ENCODE data around the gene SCFD2.
"Not testable (repeated sequence)": the region's sequence is repeated elsewhere in the genome, so short reads cannot be mapped to it uniquely, and the experiment has no call there.

SCFD2 gene

GRCh38 chr4:53005149-53005546, 360.7 kb downstream of the SCFD2 start:
- no peak for FAIRE-seq

GRCh38 chr4:53004497-53005148, 361.2 kb downstream of the SCFD2 start:
- no peak for FAIRE-seq

- no peak for FAIRE-seq
Observed at GRCh38 chr4:53003959-53004358, 361.9 kb downstream of the SCFD2 start.

- no peak for FAIRE-seq
Observed at GRCh38 chr4:53000560-53000959, 365.3 kb downstream of the SCFD2 start.

- no peak for FAIRE-seq
Observed at GRCh38 chr4:52999626-53000025, 366.2 kb downstream of the SCFD2 start.

- no peak for FAIRE-seq
Observed at GRCh38 chr4:52998413-52998812, 367.4 kb downstream of the SCFD2 start.

- FAIRE-seq: no peak
Observed at GRCh38 chr4:52997132-52997416, 368.8 kb downstream of the SCFD2 start.

- no peak for FAIRE-seq
Observed at GRCh38 chr4:52996261-52997131, 369.4 kb downstream of the SCFD2 start.

GRCh38 chr4:52995360-52996030, 370.4 kb downstream of the SCFD2 start:
- no peak for FAIRE-seq

GRCh38 chr4:52994567-52994966, 371.3 kb downstream of the SCFD2 start:
- FAIRE-seq: no peak

- FAIRE-seq: no peak
Observed at GRCh38 chr4:52993771-52994170, 372.1 kb downstream of the SCFD2 start.

GRCh38 chr4:52992551-52992950, 373.3 kb downstream of the SCFD2 start:
- not testable (repeated sequence) for FAIRE-seq

- FAIRE-seq: no peak
Observed at GRCh38 chr4:52991472-52991871, 374.4 kb downstream of the SCFD2 start.

GRCh38 chr4:52990706-52991105, 375.2 kb downstream of the SCFD2 start:
- no peak for FAIRE-seq

- no peak for FAIRE-seq
Observed at GRCh38 chr4:52989865-52990264, 376.0 kb downstream of the SCFD2 start.

- no peak for FAIRE-seq
Observed at GRCh38 chr4:52987392-52988056, 378.3 kb downstream of the SCFD2 start.

GRCh38 chr4:52984462-52984881, 381.4 kb downstream of the SCFD2 start:
- FAIRE-seq: no peak

GRCh38 chr4:52983563-52984303, 382.1 kb downstream of the SCFD2 start:
- peak; percentile 99 for FAIRE-seq

GRCh38 chr4:52982946-52983340, 382.9 kb downstream of the SCFD2 start:
- FAIRE-seq: no peak

- peak; percentile 97 for FAIRE-seq
Observed at GRCh38 chr4:52982255-52982945, 383.5 kb downstream of the SCFD2 start.

GRCh38 chr4:52979821-52980590, 385.9 kb downstream of the SCFD2 start:
- no peak for FAIRE-seq

Data from islet of Langerhans (tissue), 1 donor.